ENCODE data around the gene SPATA45.

- no peak for TF ChIP-seq CTCF (conservative IDR thresholded peaks at IDR 0.05 in 1 of 2, IDR thresholded peaks at IDR 0.05 in 1 of 2; ENCODE audit: low read depth in 1 of 2, low read length in 2 of 2)
- TF ChIP-seq EZH2 (IDR thresholded peaks at IDR 0.05; ENCODE audit: low read length, missing control alignments): no peak
Observed at GRCh38 chr1:212780759-212781158, 66.7 kb downstream of the SPATA45 start.
